ENCODE measurements around the gene NFATC4. TPM values are rescaled to one million over a fixed set of nuclear protein-coding genes. Genes with fewer than 3 reads are reported as not detected.

Gene NFATC4
- 42.5 TPM for total RNA-seq
- long read RNA-seq, full-length matches to known transcripts: 6 of 7 reads
- long read RNA-seq, partial matches to known transcripts: 0 of 7 reads
- long read RNA-seq, other reads (novel, unspliced or antisense): 1 of 7 reads

DNA sequence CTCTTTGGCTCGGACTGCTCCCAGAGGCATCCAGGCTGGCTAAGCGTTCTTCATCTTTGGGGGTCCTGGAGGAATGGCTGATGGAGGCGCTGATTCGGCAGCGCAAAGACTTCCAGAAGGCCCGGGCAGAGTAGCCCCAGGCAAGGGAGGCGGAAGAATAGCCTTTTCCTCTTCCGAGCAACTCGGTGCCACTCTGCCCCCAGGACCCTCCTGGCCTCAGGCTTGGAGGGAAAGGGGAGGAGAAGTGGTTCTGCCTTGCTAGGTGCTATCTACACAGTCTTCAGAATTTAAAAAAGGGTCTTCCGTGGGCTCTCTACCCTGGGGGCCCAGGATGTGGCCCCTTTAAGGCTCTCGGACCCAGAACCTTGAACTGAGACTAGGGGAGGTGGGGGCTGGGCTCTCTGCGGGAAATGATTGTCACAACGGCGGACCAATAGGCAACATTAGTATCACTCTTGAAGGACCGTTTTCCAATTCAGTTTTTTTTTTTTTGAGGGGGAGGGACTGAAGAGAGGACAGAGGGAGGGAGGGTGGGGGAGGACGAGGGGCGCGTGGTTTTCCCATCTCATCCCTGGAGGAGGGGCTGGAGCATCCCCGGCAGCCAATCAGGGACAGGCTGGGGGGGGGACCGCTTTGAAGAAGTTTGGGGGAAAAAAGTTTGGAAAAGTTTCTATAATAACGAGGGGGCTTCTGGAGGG is at the start of gene NFATC4:
TSS of gene NFATC4 (plus strand) at position 671 of the 698 bp plus-strand sequence. CDS start 157 bp downstream, outside the sequence.
- no peaks in the 10 kb centered on the region for H3K27me3 ChIP-seq
- no peaks in the 10 kb centered on the region for H3K9me3 ChIP-seq
- peak within 1 kb of the TSS; percentile 56 for H3K4me3 ChIP-seq
- peak within 1 kb of the TSS; percentile 83 for H3K27ac ChIP-seq
- intact Hi-C loops (cut with DNase I): loop anchor here (5.0 kb wide), 1 partner anchor 60 kb away; the partner anchor contains the start of genes CBLN3 and KHNYN
- no peak for TF ChIP-seq CTCF (IDR thresholded peaks at IDR 0.05)
- H3K36me3 ChIP-seq: no peaks in the 10 kb centered on the region
- ATAC-seq: peak; percentile 2
- no peak for DNase-seq
- peaks cover 23% of the 10 kb centered on the region for H3K4me1 ChIP-seq

DNA sequence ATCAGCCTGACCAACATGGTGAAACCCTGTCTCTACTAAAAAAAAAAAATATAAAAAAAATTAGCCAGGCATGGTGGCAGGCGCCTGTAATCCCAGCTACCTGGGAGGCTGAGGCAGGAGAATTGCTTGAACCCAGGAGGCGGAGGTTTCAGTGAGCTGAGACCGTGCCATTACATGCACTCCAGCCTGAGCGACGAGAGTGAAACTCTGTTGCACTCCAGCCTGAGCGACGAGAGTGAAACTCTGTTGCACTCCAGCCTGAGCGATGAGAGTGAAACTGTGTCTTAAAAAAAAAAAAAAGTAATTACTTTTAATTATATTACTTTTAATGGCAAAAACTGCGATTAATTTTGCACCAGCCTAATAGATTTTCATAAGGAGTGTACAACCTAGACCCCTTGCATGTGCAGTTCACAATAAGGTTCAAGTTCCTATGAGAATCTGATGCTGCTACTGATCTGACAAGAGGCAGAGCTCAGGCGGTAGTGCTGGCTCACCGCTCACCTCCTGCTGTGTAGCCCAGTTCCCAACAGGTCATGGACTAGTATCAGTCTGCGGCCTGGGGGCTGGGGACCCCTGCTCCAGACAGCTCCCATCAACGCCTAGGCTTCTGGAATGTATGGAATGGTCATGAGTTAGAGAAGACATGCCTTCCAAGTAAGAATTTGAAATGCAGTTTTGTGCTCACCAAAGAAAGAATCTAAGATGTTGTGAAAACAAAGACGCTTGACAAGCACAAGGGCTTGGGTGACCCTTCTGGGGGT is 46.6 kb upstream of the NFATC4 start:
- peaks cover 9% of the 10 kb centered on the region for H3K4me1 ChIP-seq
- H3K27ac ChIP-seq: no peak overlapping the region
- ATAC-seq: no peak
- H3K36me3 ChIP-seq: no peaks in the 10 kb centered on the region
- DNase-seq: no peak
- peaks cover 17% of the 10 kb centered on the region for H3K27me3 ChIP-seq
- H3K9me3 ChIP-seq: no peaks in the 10 kb centered on the region
- TF ChIP-seq CTCF (IDR thresholded peaks at IDR 0.05): no peak
- no peak overlapping the region for H3K4me3 ChIP-seq
- intact Hi-C loops (cut with DNase I): no loop called here

DNA sequence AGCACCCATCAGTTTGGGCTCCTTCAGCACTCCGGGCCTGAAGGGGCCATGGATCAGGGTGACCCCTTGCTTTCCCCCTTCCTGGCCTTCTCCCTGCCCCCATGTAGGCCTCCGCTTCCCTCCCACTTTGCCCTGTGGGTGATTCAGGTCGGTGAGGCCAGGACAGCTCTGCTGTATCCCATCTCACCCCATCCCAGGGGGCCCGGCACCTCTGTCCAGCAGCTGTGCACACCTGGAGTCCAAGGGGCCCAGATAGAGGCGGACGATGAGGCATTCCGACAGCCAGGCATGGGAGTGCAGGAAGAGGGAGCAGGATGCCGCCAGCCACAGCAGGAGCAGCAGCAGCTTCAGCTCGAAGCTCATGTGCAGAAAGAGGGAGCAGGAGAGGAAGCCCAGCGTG is 45.3 kb upstream of the NFATC4 start:
- H3K4me1 ChIP-seq: peaks cover 8% of the 10 kb centered on the region
- H3K9me3 ChIP-seq: no peaks in the 10 kb centered on the region
- H3K4me3 ChIP-seq: no peak overlapping the region
- intact Hi-C loops (cut with DNase I): no loop called here
- ATAC-seq: no peak
- no peaks in the 10 kb centered on the region for H3K36me3 ChIP-seq
- no peak for DNase-seq
- no peak overlapping the region for H3K27ac ChIP-seq
- H3K27me3 ChIP-seq: peaks cover 14% of the 10 kb centered on the region
- no peak for TF ChIP-seq CTCF (IDR thresholded peaks at IDR 0.05)

GRCh38 chr14:24323341-24323740 is 44.6 kb upstream of the NFATC4 start:
- no peak for TF ChIP-seq CTCF (IDR thresholded peaks at IDR 0.05)
- H3K9me3 ChIP-seq: no peaks in the 10 kb centered on the region
- peaks cover 10% of the 10 kb centered on the region for H3K27me3 ChIP-seq
- peaks cover 9% of the 10 kb centered on the region for H3K4me1 ChIP-seq
- ATAC-seq: no peak
- intact Hi-C loops (cut with DNase I): no loop called here
- no peaks in the 10 kb centered on the region for H3K36me3 ChIP-seq
- H3K4me3 ChIP-seq: no peak overlapping the region
- DNase-seq: no peak
- H3K27ac ChIP-seq: no peak overlapping the region

DNA sequence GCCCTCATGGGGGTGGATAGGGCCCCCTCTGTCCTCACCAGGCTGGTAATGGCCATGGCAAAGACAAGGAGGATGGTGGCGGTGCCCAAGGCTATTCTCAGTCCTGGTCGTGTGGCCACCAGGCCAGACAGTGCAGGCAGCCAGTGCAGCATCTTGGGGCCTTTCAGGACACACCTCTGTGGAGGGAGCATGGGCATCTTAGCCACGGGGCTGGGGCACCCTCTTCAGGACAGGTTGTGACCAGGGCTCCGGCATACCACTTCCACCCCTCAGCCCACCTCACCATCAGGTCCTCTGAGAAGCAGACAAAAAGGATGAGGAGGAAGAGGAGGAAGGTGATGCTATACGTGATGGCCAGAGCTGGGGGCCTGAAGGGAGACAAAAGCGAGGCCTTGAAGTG is 44.0 kb upstream of the NFATC4 start:
- Histone ChIP-seq H3K27ac (no peak overlapping the region), H3K27me3 (peaks cover 3% of the 10 kb centered on the region), H3K4me3 (no peak overlapping the region), H3K9me3 (no peaks in the 10 kb centered on the region), H3K4me1 (peaks cover 14% of the 10 kb centered on the region), H3K36me3 (no peaks in the 10 kb centered on the region)
- intact Hi-C loops (cut with DNase I): no loop called here
- DNase-seq (peak; percentile 51), ATAC-seq (no peak)
- no peak for TF ChIP-seq CTCF (IDR thresholded peaks at IDR 0.05)
